Naive thymus-derived CD4-positive, alpha-beta T cell (primary cell): ENCODE results near the gene CSNK1E. TPM values are rescaled to one million over a fixed set of nuclear protein-coding genes. Genes with fewer than 3 reads are reported as not detected.

Source experiments
- ATAC-seq: fragments of 150-1000 bp; cut with Tn5 transposase; 2 replicates; pipeline ENCODE4 v1.10.0; 2021; ENCODE audit warnings: mild to moderate bottlenecking, moderate library complexity
- CTCF ChIA-PET: fragments of 350-600 bp; sonication (Branson Sonifier 250); formaldehyde crosslinking; loops from one replicate; lab custom pipeline; 2021; ENCODE audit warnings: antibody characterized with exemption; lab: Charles Lee
- POLR2A ChIA-PET: fragments of 350-600 bp; sonication (Branson Sonifier 250); formaldehyde crosslinking; loops from one replicate; lab custom pipeline; 2021; ENCODE audit warnings: antibody characterized with exemption, inconsistent platforms; lab: Charles Lee
- DNase-seq, 9 donors: peaks; one replicate each; pipeline versions ENCODE4 v3.0.0 to v3.0.0-alpha.2; 2020 to 2022; ENCODE audit warnings: mixed read lengths in 1 of 9
- H3K27ac ChIP-seq: one replicate; pipeline ENCODE4 v1.7.0; 2013; ENCODE audit warnings: mild to moderate bottlenecking, low read depth, low read length, moderate library complexity
- H3K27me3 ChIP-seq, 2 donors: one replicate each; pipeline ENCODE4 v1.7.0; 2013; ENCODE audit warnings: low read length in 2 of 2, mild to moderate bottlenecking in 2 of 2, moderate library complexity in 2 of 2; ENCODE audit not compliant: control insufficient read depth in 2 of 2, insufficient read depth in 2 of 2
- H3K36me3 ChIP-seq, 3 experiments: 1 replicate in 2 of 3; 2 replicates in 1 of 3; pipeline ENCODE4 v1.7.0; 2013; ENCODE audit warnings: low read length in 3 of 3, mild to moderate bottlenecking in 3 of 3, moderate library complexity in 1 of 3; ENCODE audit not compliant: insufficient read depth in 3 of 3, control insufficient read depth in 2 of 3
- H3K4me1 ChIP-seq, 2 donors: one replicate each; pipeline ENCODE4 v1.7.0; 2013; ENCODE audit warnings: low read length in 2 of 2, mild to moderate bottlenecking in 2 of 2, moderate library complexity in 1 of 2; ENCODE audit not compliant: control insufficient read depth in 2 of 2, insufficient read depth in 2 of 2
- H3K4me3 ChIP-seq: 2 replicates; pipeline ENCODE4 v1.7.0; 2013; ENCODE audit warnings: mild to moderate bottlenecking, low read length
- H3K9me3 ChIP-seq, 3 experiments: 1 replicate in 2 of 3; 2 replicates in 1 of 3; pipeline ENCODE4 v1.7.0; 2013; ENCODE audit warnings: low read length in 3 of 3; ENCODE audit not compliant: control insufficient read depth in 2 of 3
- H3K27ac Mint-ChIP-seq, 9 donors: one replicate each; pipeline ENCODE4 v1.8.0; 2020 to 2022; ENCODE audit warnings: mixed read lengths in 9 of 9, mild to moderate bottlenecking in 8 of 9, moderate library complexity in 5 of 9, inconsistent platforms in 2 of 9
- H3K27me3 Mint-ChIP-seq, 5 donors: one replicate each; pipeline ENCODE4 v1.8.0; 2021 to 2022; ENCODE audit warnings: mixed read lengths in 5 of 5, mild to moderate bottlenecking in 1 of 5
- H3K36me3 Mint-ChIP-seq, 5 donors: one replicate each; pipeline ENCODE4 v1.8.0; 2020 to 2022; ENCODE audit warnings: mixed read lengths in 5 of 5, mild to moderate bottlenecking in 3 of 5, inconsistent platforms in 1 of 5
- H3K4me1 Mint-ChIP-seq, 7 donors: one replicate each; pipeline ENCODE4 v1.8.0; 2020 to 2022; ENCODE audit warnings: mixed read lengths in 7 of 7, mild to moderate bottlenecking in 3 of 7, inconsistent platforms in 1 of 7
- H3K4me3 Mint-ChIP-seq, 10 donors: one replicate each; pipeline ENCODE4 v1.8.0; 2020 to 2022; ENCODE audit warnings: mild to moderate bottlenecking in 10 of 10, mixed read lengths in 10 of 10, moderate library complexity in 6 of 10, inconsistent platforms in 2 of 10
- H3K9me3 Mint-ChIP-seq, 11 donors: one replicate each; pipeline ENCODE4 v1.8.0; 2020 to 2022; ENCODE audit warnings: mixed read lengths in 11 of 11, mild to moderate bottlenecking in 4 of 11, inconsistent platforms in 1 of 11, moderate library complexity in 1 of 11
- intact Hi-C, 2 donors: fragments of 100-400 bp; cut with micrococcal nuclease; formaldehyde crosslinking; loops; one replicate each; pipeline ENCODE4 v1.15.1; 2023
- polyA plus RNA-seq, 2 donors: library from polyadenylated mRNA; unstranded; fragments of 300-500 nt; fragmentation: Illumina TruSeq; gene quantifications; one replicate each; pipeline ENCODE4 v1.2.3, GENCODE V29; 2021
- total RNA-seq, 6 experiments: library from RNA in 5 of 6; stranded (reverse) in 5 of 6; gene quantifications; 1 replicate in 5 of 6; 2 replicates in 1 of 6; pipeline ENCODE4 v1.2.3 and lab custom pipeline; 2021 to 2026

The CSNK1E gene
- total and polyA plus RNA-seq, 7 experiments from 2014 or later: 5.6 to 143 (median 72.0) TPM

DNA sequence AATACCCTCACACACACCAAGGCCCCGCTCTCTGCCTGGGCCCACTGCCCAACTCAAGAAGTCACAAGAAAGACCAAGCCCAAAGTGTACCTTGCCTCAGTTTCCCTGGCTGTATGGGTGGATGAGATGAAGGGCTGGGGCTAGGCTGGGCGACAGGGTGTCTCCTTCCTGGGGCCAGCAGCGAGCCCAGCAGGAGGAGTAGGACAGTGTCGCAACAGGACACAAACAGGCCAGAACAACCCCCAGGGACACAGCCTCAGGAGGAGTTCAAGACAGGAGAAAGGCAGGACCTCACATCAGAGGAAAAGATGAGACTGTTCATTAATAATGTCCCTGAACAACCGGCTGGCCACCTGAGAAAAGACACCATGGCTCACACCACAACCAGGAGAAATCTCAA is 13.3 kb downstream of the CSNK1E start:
- peak overlapping the region in 2 of 9 donors; percentile 20 to 53 for H3K27ac Mint-ChIP-seq
- intact Hi-C loops: no loop called here
- H3K9me3 ChIP-seq: no peaks in the 10 kb centered on the region
- ATAC-seq (no peak), DNase-seq (no peak)
- H3K4me1 Mint-ChIP-seq: peaks cover 11 to 36% (median 27%) of the 10 kb centered on the region in 7 donors
- CTCF ChIA-PET: no interaction called here
- no peak overlapping the region for H3K27ac ChIP-seq
- H3K36me3 ChIP-seq: peaks cover 3 to 48% (median 4%) of the 10 kb centered on the region in 3 experiments
- peaks cover 0 to 6% of the 10 kb centered on the region in 2 donors for H3K4me1 ChIP-seq
- no peaks in the 10 kb centered on the region for H3K27me3 ChIP-seq
- no peaks in the 10 kb centered on the region for H3K9me3 Mint-ChIP-seq
- H3K4me3 Mint-ChIP-seq: no peak overlapping the region
- POLR2A ChIA-PET: no interaction called here
- H3K36me3 Mint-ChIP-seq: peaks cover 5 to 31% (median 7%) of the 10 kb centered on the region in 5 donors
- no peak overlapping the region for H3K4me3 ChIP-seq
- no peaks in the 10 kb centered on the region for H3K27me3 Mint-ChIP-seq

DNA sequence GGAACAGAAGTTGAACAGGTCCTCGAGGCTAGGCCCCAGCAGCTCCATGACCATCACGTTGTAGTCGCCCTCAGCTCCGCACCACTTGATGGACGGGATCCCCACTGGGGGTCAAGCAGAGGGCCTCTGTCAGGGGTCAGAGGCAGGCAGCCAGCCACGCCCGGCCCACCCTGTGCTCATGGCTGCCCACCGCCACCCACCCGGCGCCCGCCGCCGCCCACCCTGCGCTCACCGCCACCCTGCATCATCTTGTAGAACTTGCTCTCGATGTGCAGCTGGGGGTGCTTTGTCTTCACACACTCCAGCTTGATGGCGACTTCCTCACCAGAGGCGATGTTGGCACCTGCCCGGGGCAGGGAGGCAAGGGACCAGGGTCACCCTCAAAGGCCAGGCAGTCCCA is 14.3 kb downstream of the CSNK1E start:
- no peak overlapping the region for H3K27ac Mint-ChIP-seq
- no peak for ATAC-seq
- no peaks in the 10 kb centered on the region for H3K9me3 Mint-ChIP-seq
- H3K4me3 ChIP-seq: no peak overlapping the region
- H3K27ac ChIP-seq: no peak overlapping the region
- H3K9me3 ChIP-seq: no peaks in the 10 kb centered on the region
- H3K4me1 ChIP-seq: peaks cover 0 to 6% of the 10 kb centered on the region in 2 donors
- peaks cover 10 to 25% (median 19%) of the 10 kb centered on the region in 7 donors for H3K4me1 Mint-ChIP-seq
- ChIA-PET POLR2A (no interaction called here), CTCF (interaction anchor here (1.6 kb wide), 1 partner anchor 9 kb away, joined by 3 read pairs; no protein-coding TSS in a partner anchor)
- H3K36me3 ChIP-seq: peaks cover 3 to 58% (median 4%) of the 10 kb centered on the region in 3 experiments
- H3K27me3 Mint-ChIP-seq: no peaks in the 10 kb centered on the region
- no peak for DNase-seq
- H3K36me3 Mint-ChIP-seq: peaks cover 5 to 33% (median 8%) of the 10 kb centered on the region in 5 donors
- no peaks in the 10 kb centered on the region for H3K27me3 ChIP-seq
- H3K4me3 Mint-ChIP-seq: no peak overlapping the region
- intact Hi-C loops: no loop called here

DNA sequence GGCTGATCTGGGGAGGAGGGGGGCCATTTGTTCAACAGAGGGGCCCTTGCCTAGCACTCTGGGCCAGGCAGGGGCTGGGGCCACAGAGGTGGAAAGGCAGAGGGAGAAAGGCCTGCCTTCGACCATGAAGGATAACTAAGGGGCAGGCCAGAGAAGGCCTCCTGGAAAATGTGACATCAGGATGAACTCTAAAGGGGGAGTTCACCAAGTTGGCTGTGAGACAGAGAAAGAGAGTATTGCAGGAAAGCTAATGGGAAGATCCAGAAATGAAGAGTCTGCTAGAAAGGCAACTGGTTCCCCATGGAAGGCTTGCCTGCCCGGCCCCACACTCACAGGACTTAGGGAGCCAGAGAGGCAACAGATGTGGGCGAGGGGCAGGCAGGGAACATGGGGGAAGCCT is 16.3 kb downstream of the CSNK1E start:
- Histone ChIP-seq H3K36me3 (peaks cover 4 to 78% (median 4%) of the 10 kb centered on the region in 3 experiments), H3K4me1 (peaks cover 0 to 6% of the 10 kb centered on the region in 2 donors), H3K27ac (no peak overlapping the region), H3K4me3 (no peak overlapping the region), H3K9me3 (no peaks in the 10 kb centered on the region), H3K27me3 (no peaks in the 10 kb centered on the region)
- Mint-ChIP-seq H3K4me3 (no peak overlapping the region), H3K27ac (no peak overlapping the region), H3K4me1 (peaks cover 4 to 16% (median 9%) of the 10 kb centered on the region in 7 donors), H3K27me3 (no peaks in the 10 kb centered on the region), H3K36me3 (peaks cover 7 to 38% (median 8%) of the 10 kb centered on the region in 5 donors), H3K9me3 (no peaks in the 10 kb centered on the region)
- no peak for ATAC-seq
- POLR2A ChIA-PET: no interaction called here
- CTCF ChIA-PET: no interaction called here
- DNase-seq: no peak
- intact Hi-C loops: no loop called here

DNA sequence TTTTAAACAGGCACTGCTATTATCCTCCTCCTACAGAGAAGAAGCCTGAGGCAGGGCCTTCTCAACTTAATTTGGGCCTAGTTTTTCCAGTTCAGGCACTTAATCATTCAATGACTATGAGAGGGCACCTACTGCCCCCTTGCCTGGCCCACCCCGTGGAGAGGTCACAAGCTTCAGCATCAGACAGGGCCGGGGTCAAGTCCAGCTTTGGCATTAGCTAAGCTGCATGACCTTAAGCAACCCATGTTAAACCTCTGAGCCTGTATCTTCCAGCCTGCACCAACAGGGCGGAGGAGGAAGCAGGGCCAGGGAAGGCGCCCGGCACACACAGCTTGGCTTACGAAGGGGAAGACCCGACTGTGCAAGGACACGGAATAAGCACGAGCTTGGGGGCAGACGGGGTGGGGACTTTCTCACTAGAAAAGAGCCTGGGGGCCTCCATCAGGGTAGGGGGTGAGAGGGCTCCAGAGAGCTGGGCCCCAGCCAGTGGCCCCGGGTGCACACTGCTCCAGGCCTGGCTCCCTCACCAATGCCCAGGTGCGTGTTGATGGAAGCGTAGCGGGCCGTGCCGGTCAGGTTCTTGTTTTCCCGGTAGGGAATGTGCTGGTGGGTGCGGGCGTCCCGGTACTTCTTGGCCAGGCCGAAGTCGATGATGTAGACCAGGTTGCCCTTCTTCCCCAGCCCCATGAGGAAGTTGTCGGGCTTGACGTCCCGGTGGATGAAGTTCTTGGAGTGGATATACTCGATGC is 16.9 kb downstream of the CSNK1E start:
- DNase-seq: no peak
- Histone ChIP-seq H3K36me3 (peaks cover 4 to 84% (median 10%) of the 10 kb centered on the region in 3 experiments), H3K27me3 (no peaks in the 10 kb centered on the region), H3K27ac (no peak overlapping the region), H3K9me3 (no peaks in the 10 kb centered on the region), H3K4me3 (no peak overlapping the region), H3K4me1 (peaks cover 0 to under 1% of the 10 kb centered on the region in 2 donors)
- ChIA-PET POLR2A (no interaction called here), CTCF (interaction anchor here (1.3 kb wide), 1 partner anchor 188 kb away, joined by 6 read pairs; no protein-coding TSS in a partner anchor)
- Mint-ChIP-seq H3K27ac (no peak overlapping the region), H3K4me3 (no peak overlapping the region), H3K36me3 (peaks cover 7 to 38% (median 8%) of the 10 kb centered on the region in 5 donors), H3K4me1 (peaks cover 2 to 11% (median 3%) of the 10 kb centered on the region in 7 donors), H3K27me3 (no peaks in the 10 kb centered on the region), H3K9me3 (no peaks in the 10 kb centered on the region)
- no peak for ATAC-seq
- intact Hi-C loops: no loop called here

DNA sequence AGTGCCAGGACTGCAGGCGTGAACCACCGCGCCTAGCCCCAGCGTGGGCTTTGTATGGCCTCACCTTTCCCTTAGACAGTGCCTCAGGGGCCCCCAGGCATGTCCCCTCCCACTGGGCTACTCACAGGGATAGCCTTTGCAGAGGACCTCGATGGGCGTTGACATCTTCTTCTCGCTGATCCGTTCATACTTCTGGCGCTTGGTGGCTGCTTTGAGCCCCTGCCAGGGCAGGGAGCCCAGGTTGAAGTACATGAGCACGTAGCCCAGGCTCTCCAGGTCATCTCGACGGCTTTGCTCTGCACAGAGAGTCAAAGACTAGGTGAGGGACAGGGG is 17.5 kb downstream of the CSNK1E start:
- intact Hi-C loops: loop anchor here in 1 of 2 donors (2.0 kb wide), 1 partner anchor 53 kb away; no protein-coding TSS in a partner anchor
- ChIA-PET CTCF (interaction anchor here (1.1 to 1.3 kb wide), 2 partner anchors 15 to 187 kb away, joined by 3 to 6 read pairs; no protein-coding TSS in a partner anchor), POLR2A (no interaction called here)
- no peak overlapping the region for H3K4me3 ChIP-seq
- H3K4me1 ChIP-seq: no peaks in the 10 kb centered on the region
- peaks cover 4 to 89% (median 10%) of the 10 kb centered on the region in 3 experiments for H3K36me3 ChIP-seq
- H3K36me3 Mint-ChIP-seq: peaks cover 7 to 38% (median 8%) of the 10 kb centered on the region in 5 donors
- H3K27ac Mint-ChIP-seq: peak overlapping the region in 1 of 9 donors; percentile 26
- peaks cover 0 to 8% (median 2%) of the 10 kb centered on the region in 7 donors for H3K4me1 Mint-ChIP-seq
- no peaks in the 10 kb centered on the region for H3K9me3 ChIP-seq
- H3K27me3 ChIP-seq: no peaks in the 10 kb centered on the region
- no peaks in the 10 kb centered on the region for H3K27me3 Mint-ChIP-seq
- ATAC-seq (no peak), DNase-seq (no peak)
- H3K9me3 Mint-ChIP-seq: no peaks in the 10 kb centered on the region
- H3K27ac ChIP-seq: no peak overlapping the region
- no peak overlapping the region for H3K4me3 Mint-ChIP-seq

DNA sequence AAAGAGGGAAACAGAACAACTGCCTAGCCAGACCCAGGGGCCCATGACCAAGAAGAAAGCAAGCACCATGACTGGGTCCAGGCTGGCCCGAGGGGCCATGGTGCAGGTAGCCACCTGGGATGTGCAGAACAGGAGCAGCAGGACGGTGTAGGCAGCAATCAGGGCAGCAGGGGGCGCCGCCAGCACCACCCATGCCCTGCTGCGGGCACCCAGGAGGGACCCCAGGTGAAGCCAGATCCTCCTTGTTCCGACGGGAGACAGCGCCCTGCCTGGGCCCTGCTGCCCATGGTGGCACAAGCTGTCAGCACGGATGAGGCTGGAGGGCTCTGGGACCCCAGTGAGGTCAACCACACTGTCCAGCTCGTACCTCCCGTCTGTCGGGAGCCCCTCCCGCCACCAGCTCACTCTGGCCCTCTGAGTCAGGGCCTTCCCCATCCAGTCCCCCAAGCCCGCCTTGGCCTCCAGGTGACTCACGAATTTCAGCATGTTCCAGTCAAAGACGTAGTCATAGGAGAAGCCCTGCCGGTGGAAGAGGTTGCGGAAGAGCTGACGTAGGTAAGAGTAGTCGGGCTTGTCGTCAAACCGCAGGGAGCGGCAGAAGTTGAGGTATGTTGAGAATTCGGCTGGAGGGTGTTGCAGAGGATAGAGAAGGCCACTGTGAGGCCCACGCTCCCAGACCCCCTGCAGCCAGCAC is 18.8 kb downstream of the CSNK1E start:
- peak in 7 of 9 donors; percentile 38 to 51 (median 43) for DNase-seq
- Mint-ChIP-seq H3K27me3 (no peaks in the 10 kb centered on the region), H3K27ac (no peak overlapping the region), H3K4me3 (no peak overlapping the region), H3K36me3 (peaks cover 6 to 33% (median 8%) of the 10 kb centered on the region in 5 donors), H3K9me3 (no peaks in the 10 kb centered on the region), H3K4me1 (no peaks in the 10 kb centered on the region)
- no peaks in the 10 kb centered on the region for H3K27me3 ChIP-seq
- ChIA-PET CTCF (interaction anchor here (0.6 kb wide), 2 partner anchors 43 to 88 kb away, joined by 3 to 5 read pairs; no protein-coding TSS in a partner anchor), POLR2A (interaction anchor here (0.6 kb wide), 1 partner anchor 117 kb away, joined by 3 read pairs; no protein-coding TSS in a partner anchor)
- ATAC-seq: peak; percentile 71
- H3K4me1 ChIP-seq: no peaks in the 10 kb centered on the region
- H3K36me3 ChIP-seq: peaks cover 4 to 97% (median 10%) of the 10 kb centered on the region in 3 experiments
- intact Hi-C loops: loop anchor here (1.0 to 2.0 kb wide), 2 partner anchors 54 to 55 kb away; no protein-coding TSS in a partner anchor
- H3K27ac ChIP-seq: no peak overlapping the region
- H3K9me3 ChIP-seq: no peaks in the 10 kb centered on the region
- no peak overlapping the region for H3K4me3 ChIP-seq
